H1 (cell line): ENCODE results near the gene ATG9B. TPM values are rescaled to one million over a fixed set of nuclear protein-coding genes. Genes with fewer than 3 reads are reported as not detected.

Source experiments
- CTCF ChIA-PET: fragments of 300-600 bp; sonication (Branson Sonifier 250); formaldehyde crosslinking; loops from one replicate; lab custom pipeline; 2021; ENCODE audit not compliant: partially characterized antibody; lab: Charles Lee
- POLR2A ChIA-PET: fragments of 300-600 bp; sonication (Branson Sonifier 250); formaldehyde crosslinking; loops from one replicate; lab custom pipeline; 2021; ENCODE audit warnings: inconsistent platforms; ENCODE audit not compliant: partially characterized antibody; lab: Charles Lee
- DNase-seq, 2 experiments: peaks; one replicate each; pipeline versions ENCODE4 v3.0.0 to v3.0.0-alpha.2; 2010 to 2022; ENCODE audit warnings: low spot score in 2 of 2, low read depth in 1 of 2, mixed read lengths in 1 of 2
- FAIRE-seq: peaks from 2 replicates; lab custom pipeline; 2011; peaks lifted over from hg19 to GRCh38; lab: Jason Lieb, UNC
- H2AFZ ChIP-seq: 2 replicates; pipeline ENCODE4 v1.8.1; 2012; ENCODE audit warnings: low read length, inconsistent platforms
- H2AK5ac ChIP-seq: 2 replicates; pipeline ENCODE4 v1.6.1; 2013; ENCODE audit warnings: low read depth, low read length
- H2BK120ac ChIP-seq: replicated peaks from 2 replicates; pipeline ENCODE3; 2013; ENCODE audit warnings: low read depth, low read length, inconsistent platforms
- H2BK12ac ChIP-seq: 2 replicates; pipeline ENCODE4 v1.6.1; 2013; ENCODE audit warnings: low read depth, low read length
- H2BK15ac ChIP-seq: 2 replicates; pipeline ENCODE4 v1.6.1; 2013; ENCODE audit warnings: low read length
- H2BK20ac ChIP-seq: 2 replicates; pipeline ENCODE4 v1.6.1; 2013; ENCODE audit warnings: low read length
- H2BK5ac ChIP-seq: 2 replicates; pipeline ENCODE4 v1.6.1; 2013; ENCODE audit warnings: low read depth, low read length
- H3K14ac ChIP-seq: 2 replicates; pipeline ENCODE4 v1.6.1; 2013; ENCODE audit warnings: inconsistent platforms; ENCODE audit not compliant: insufficient read length
- H3K18ac ChIP-seq: 2 replicates; pipeline ENCODE4 v1.6.1; 2013; ENCODE audit warnings: low read length; ENCODE audit errors: extremely low read depth
- H3K23ac ChIP-seq: 2 replicates; pipeline ENCODE4 v1.6.1; 2013; ENCODE audit warnings: inconsistent platforms; ENCODE audit not compliant: insufficient read length
- H3K23me2 ChIP-seq: 2 replicates; pipeline ENCODE4 v1.6.1; 2013; ENCODE audit warnings: low read depth, low read length
- H3K27ac ChIP-seq: 2 replicates; pipeline ENCODE4 v1.6.1; 2011; ENCODE audit warnings: low read depth, low read length, inconsistent platforms
- H3K27me3 ChIP-seq, 4 experiments: replicated peaks in 1 of 4; 1 replicate in 1 of 4; 2 replicates in 3 of 4; pipeline versions ENCODE4 v1.6.1 to v1.8.1; 2011 to 2013; ENCODE audit warnings: low read length in 3 of 4, mild to moderate bottlenecking in 3 of 4, inconsistent platforms in 2 of 4, mixed read lengths in 2 of 4, moderate library complexity in 1 of 4; ENCODE audit not compliant: control insufficient read depth in 3 of 4, insufficient read depth in 3 of 4; ENCODE audit errors: extremely low read depth in 1 of 4
- H3K36me3 ChIP-seq, 4 experiments: 2 replicates each; pipeline versions ENCODE4 v1.6.1 to v1.8.1; 2011 to 2013; ENCODE audit warnings: mild to moderate bottlenecking in 4 of 4, low read length in 3 of 4, moderate library complexity in 2 of 4, control low read depth in 1 of 4, inconsistent platforms in 1 of 4; ENCODE audit not compliant: insufficient read depth in 4 of 4, control insufficient read depth in 2 of 4
- H3K4ac ChIP-seq: replicated peaks from 2 replicates; pipeline ENCODE3; 2013; ENCODE audit warnings: low read length, low read depth, mixed read lengths, inconsistent platforms; ENCODE audit not compliant: insufficient read length
- H3K4me1 ChIP-seq, 4 experiments: replicated peaks in 1 of 4; 1 replicate in 1 of 4; 2 replicates in 3 of 4; pipeline versions ENCODE4 v1.6.1 to v1.8.1; 2011 to 2013; ENCODE audit warnings: low read length in 3 of 4, inconsistent platforms in 2 of 4, mixed read lengths in 1 of 4; ENCODE audit not compliant: insufficient read depth in 4 of 4, control insufficient read depth in 3 of 4
- H3K4me2 ChIP-seq, 2 experiments: 2 replicates each; pipeline versions ENCODE4 v1.6.1 to v1.8.1; 2011 to 2013; ENCODE audit warnings: low read depth in 2 of 2, low read length in 2 of 2, control low read depth in 1 of 2, inconsistent platforms in 1 of 2, mild to moderate bottlenecking in 1 of 2; ENCODE audit not compliant: insufficient read depth in 1 of 2
- H3K4me3 ChIP-seq, 4 experiments: fragments of 200-600, 300-600 bp in 1 of 4; sonication (generic), shearing (Covaris generic), sonication (Bioruptor Twin) in 1 of 4; 2 replicates each; pipeline versions ENCODE4 v1.5.1 to v1.8.1; 2011 to 2016; ENCODE audit warnings: low read length in 4 of 4, low read depth in 3 of 4, control low read depth in 2 of 4, inconsistent platforms in 2 of 4, mild to moderate bottlenecking in 2 of 4, mixed read lengths in 1 of 4, moderate library complexity in 1 of 4; ENCODE audit not compliant: insufficient read depth in 2 of 4; ENCODE audit errors: extremely low read depth in 1 of 4
- H3K56ac ChIP-seq: replicated peaks from 2 replicates; pipeline ENCODE3; 2013; ENCODE audit warnings: low read depth, mild to moderate bottlenecking, mixed read lengths, low read length, inconsistent platforms; ENCODE audit not compliant: insufficient read length
- H3K79me1 ChIP-seq: 2 replicates; pipeline ENCODE4 v1.6.1; 2013; ENCODE audit warnings: low read depth, low read length, control low read depth
- H3K79me2 ChIP-seq, 2 experiments: 2 replicates each; pipeline versions ENCODE4 v1.6.1 to v1.8.1; 2012 to 2013; ENCODE audit warnings: low read length in 2 of 2, mild to moderate bottlenecking in 2 of 2, inconsistent platforms in 1 of 2; ENCODE audit not compliant: insufficient read depth in 2 of 2, control insufficient read depth in 1 of 2
- H3K9ac ChIP-seq, 4 experiments: replicated peaks in 1 of 4; 1 replicate in 1 of 4; 2 replicates in 3 of 4; pipeline versions ENCODE4 v1.6.1 to v1.8.1; 2011 to 2013; ENCODE audit warnings: low read depth in 3 of 4, low read length in 3 of 4, control low read depth in 2 of 4, mild to moderate bottlenecking in 2 of 4, moderate library complexity in 2 of 4, inconsistent platforms in 1 of 4; ENCODE audit errors: extremely low read depth in 1 of 4
- H3K9me3 ChIP-seq, 2 experiments: 2 replicates each; pipeline versions ENCODE4 v1.6.1 to v1.8.1; 2012 to 2013; ENCODE audit warnings: mild to moderate bottlenecking in 2 of 2, moderate library complexity in 2 of 2, control low read depth in 1 of 2, inconsistent platforms in 1 of 2, low read depth in 1 of 2, low read length in 1 of 2, mixed read lengths in 1 of 2; ENCODE audit not compliant: insufficient read depth in 2 of 2
- H4K20me1 ChIP-seq, 2 experiments: replicated peaks in 1 of 2; 2 replicates each; pipeline versions ENCODE3 to v1.8.1; 2011 to 2013; ENCODE audit warnings: inconsistent platforms in 2 of 2, low read length in 2 of 2, mild to moderate bottlenecking in 1 of 2; ENCODE audit not compliant: insufficient read depth in 2 of 2, control insufficient read depth in 1 of 2
- H4K5ac ChIP-seq: 2 replicates; pipeline ENCODE4 v1.6.1; 2013; ENCODE audit warnings: low read length, low read depth, mixed read lengths, inconsistent platforms; ENCODE audit not compliant: insufficient read length
- H4K8ac ChIP-seq: 2 replicates; pipeline ENCODE4 v1.8.0; 2013; ENCODE audit warnings: mild to moderate bottlenecking, moderate library complexity, low read length, inconsistent platforms; ENCODE audit not compliant: insufficient read depth; ENCODE audit errors: extremely low read depth
- H4K91ac ChIP-seq: replicated peaks from 2 replicates; pipeline ENCODE3; 2013; ENCODE audit warnings: low read length, mixed read lengths, inconsistent platforms; ENCODE audit not compliant: insufficient read length
- BACH1 ChIP-seq: IDR thresholded peaks from 2 replicates; pipeline ENCODE4 v1.6.1; 2012; ENCODE audit warnings: low read length, improper control_type of control experiment
- BCL11A ChIP-seq, 2 experiments: IDR thresholded peaks; one replicate each; pipeline ENCODE4 v1.6.1; 2011; ENCODE audit warnings: low read depth in 2 of 2, low read length in 2 of 2, mild to moderate bottlenecking in 2 of 2
- EP300 ChIP-seq, 2 experiments: IDR thresholded peaks; 1 replicate in 1 of 2; 2 replicates in 1 of 2; pipeline ENCODE4 v1.6.1; 2011 to 2012; ENCODE audit warnings: low read depth in 2 of 2, low read length in 2 of 2, mild to moderate bottlenecking in 2 of 2, borderline replicate concordance in 1 of 2, inconsistent platforms in 1 of 2, moderate library complexity in 1 of 2
- FOSL1 ChIP-seq: IDR thresholded peaks from 2 replicates; pipeline ENCODE4 v1.6.1; 2011; ENCODE audit warnings: mild to moderate bottlenecking, low read depth, low read length, moderate library complexity; ENCODE audit not compliant: insufficient read depth
- GABPA ChIP-seq: IDR thresholded peaks from 2 replicates; pipeline ENCODE4 v1.6.1; 2011; ENCODE audit warnings: mild to moderate bottlenecking, low read length, moderate library complexity, borderline replicate concordance; ENCODE audit not compliant: insufficient read depth
- GTF2F1 ChIP-seq: IDR thresholded peaks from 2 replicates; pipeline ENCODE4 v1.6.1; 2012; ENCODE audit warnings: low read depth, low read length, improper control_type of control experiment, borderline replicate concordance
- HDAC2 ChIP-seq, 2 experiments: fragments of 300-600 bp in 1 of 2; sonication (generic) in 1 of 2; IDR thresholded peaks; 2 replicates each; pipeline ENCODE4 v1.6.1; 2011 to 2012; ENCODE audit warnings: low read depth in 2 of 2, low read length in 2 of 2, mild to moderate bottlenecking in 2 of 2, moderate library complexity in 2 of 2, borderline replicate concordance in 1 of 2, inconsistent platforms in 1 of 2
- KDM4A ChIP-seq: IDR thresholded peaks from one replicate; pipeline ENCODE4 v1.7.1; 2012; ENCODE audit warnings: low read depth, mild to moderate bottlenecking, moderate library complexity, low read length, inconsistent platforms; ENCODE audit not compliant: severe bottlenecking
- POU5F1 ChIP-seq: IDR thresholded peaks from 2 replicates; pipeline ENCODE4 v1.6.1; 2011; ENCODE audit warnings: low read depth, mild to moderate bottlenecking, low read length, moderate library complexity
- RAD21 ChIP-seq, 2 experiments: IDR thresholded peaks in 1 of 2; conservative IDR thresholded peaks in 1 of 2; 2 replicates each; pipeline ENCODE4 v1.6.1; 2011; ENCODE audit warnings: low read depth in 2 of 2, low read length in 2 of 2, improper control_type of control experiment in 1 of 2, inconsistent platforms in 1 of 2, mild to moderate bottlenecking in 1 of 2, moderate library complexity in 1 of 2
- SIRT6 ChIP-seq: IDR thresholded peaks from one replicate; pipeline ENCODE4 v1.7.1; 2012; ENCODE audit warnings: low read length, inconsistent platforms
- TAF1 ChIP-seq: IDR thresholded peaks from 2 replicates; pipeline ENCODE4 v1.6.1; 2011; ENCODE audit warnings: mild to moderate bottlenecking, low read depth, low read length
- TEAD4 ChIP-seq: IDR thresholded peaks from 2 replicates; pipeline ENCODE4 v1.6.1; 2012; ENCODE audit warnings: low read depth, low read length, inconsistent platforms, mixed read lengths
- WGBS, 2 experiments: shearing (Covaris generic) in 1 of 2; methylation state at CpG; one replicate each; pipeline versions ENCODE4 v1.1.6 to v1.1.7; 2013 to 2015; ENCODE audit warnings: low lambda C conversion rate in 2 of 2, mixed read lengths in 2 of 2, inconsistent platforms in 1 of 2, low coverage in 1 of 2, missing lambda C conversion rate in 1 of 2; ENCODE audit not compliant: insufficient replicate concordance in 2 of 2, insufficient coverage in 1 of 2, insufficient read length in 1 of 2; ENCODE audit errors: extremely low coverage in 1 of 2, missing lambda C conversion rate in 1 of 2; 5-methylcytosine and 5-hydroxymethylcytosine counted together
- polyA plus RNA-seq, 7 experiments: library from polyadenylated mRNA; depleted of rRNA in 3 of 7; stranded (reverse) in 5 of 7; unstranded in 2 of 7; fragments of >200 nt in 5 of 7; fragments of 200-250 nt in 2 of 7; gene quantifications; 1 replicate in 5 of 7; 2 replicates in 1 of 7; 4 replicates in 1 of 7; pipeline versions ENCODE4 v1.2.1 to v1.2.3, GENCODE V29; 2011 to 2013; ENCODE audit warnings: missing spikeins in 2 of 7, mixed read lengths in 2 of 7
- total RNA-seq: library from RNA; stranded (reverse); fragmentation: NEBNext Ultra II Directional; extraction: Animal tissue kit (Norgen Biotek cat#: 25700); gene quantifications from 2 replicates; pipeline ENCODE4 v1.2.1, GENCODE V29; 2021
- TF ChIP-seq, protein P1 (sequence below): IDR thresholded peaks from 2 replicates; pipeline ENCODE4 v1.6.1; 2012; ENCODE audit warnings: inconsistent platforms

The ATG9B gene
- total and polyA plus RNA-seq, 2 of the 8 experiments (the other 6 are each of a cell fraction or from before 2014, with no cell fraction given): 1.4 to 2.3 TPM

DNA sequence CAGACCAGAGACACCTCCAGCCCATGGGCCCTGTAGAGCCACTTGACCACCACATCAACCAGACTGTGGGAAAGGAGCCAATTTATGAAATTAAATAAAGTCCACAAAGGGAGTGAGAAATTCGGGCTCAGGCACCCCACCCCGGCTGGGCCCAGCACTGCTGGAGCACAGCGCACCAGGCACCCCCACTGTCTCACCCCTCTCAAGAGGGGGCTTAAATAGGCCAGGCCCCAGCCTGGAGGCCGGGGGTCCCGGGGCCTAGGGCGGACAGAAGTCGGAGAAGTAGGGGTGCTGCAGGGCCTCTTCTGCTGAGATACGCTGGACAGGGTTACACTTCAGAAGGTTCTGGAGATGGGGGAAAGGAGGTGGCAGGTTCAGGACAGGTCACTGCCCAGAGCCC, 29.5 kb upstream of the ATG9B start:
- Histone ChIP-seq H3K4me2 (no peak overlapping the region), H3K23me2 (peaks cover 14% of the 10 kb centered on the region), H3K36me3 (no peaks in the 10 kb centered on the region), H4K91ac (no peak overlapping the region), H3K14ac (no peak overlapping the region), H3K23ac (no peak overlapping the region), H3K4me1 (peaks cover 4 to 23% (median 13%) of the 10 kb centered on the region in 4 experiments), H4K20me1 (peaks cover 0 to 16% of the 10 kb centered on the region in 2 experiments), H2BK120ac (no peak overlapping the region), H2BK5ac (no peak overlapping the region), H3K79me2 (no peaks in the 10 kb centered on the region), H4K8ac (no peak overlapping the region), H2BK20ac (no peak overlapping the region), H3K9ac (no peak overlapping the region), H2AFZ (no peak overlapping the region), H3K27me3 (peaks cover 4 to 34% (median 25%) of the 10 kb centered on the region in 4 experiments), H3K56ac (no peak overlapping the region), H3K79me1 (no peaks in the 10 kb centered on the region), H2BK15ac (no peak overlapping the region), H3K18ac (no peak overlapping the region), H2BK12ac (no peak overlapping the region), H2AK5ac (no peak overlapping the region), H3K27ac (no peak overlapping the region), H3K4ac (no peak overlapping the region), H3K4me3 (no peak overlapping the region), H4K5ac (no peak overlapping the region), H3K9me3 (no peaks in the 10 kb centered on the region)
- FAIRE-seq (no peak), DNase-seq (no peak)
- POLR2A ChIA-PET: no interaction called here
- CTCF ChIA-PET: interaction anchor here (1.0 to 4.1 kb wide), 4 partner anchors 19 to 89 kb away, joined by 3 to 30 read pairs (median 7); no protein-coding TSS in a partner anchor
- 97% methylated on average over 4 of the region's 8 CpGs; no CpG with 5 or more reads in 1 of the 2 experiments for WGBS, 2 experiments
- TF ChIP-seq BACH1 (no peak), RAD21 (IDR thresholded peaks at IDR 0.05 in 1 of 2, conservative IDR thresholded peaks at IDR 0.05 in 1 of 2; ENCODE audit: low read depth in 2 of 2, low read length in 2 of 2) (no peak), KDM4A (no peak), BCL11A (IDR thresholded peaks at IDR 0.05; ENCODE audit: low read depth in 2 of 2, low read length in 2 of 2) (no peak), EP300 (IDR thresholded peaks at IDR 0.05; ENCODE audit: borderline replicate concordance in 1 of 2, low read depth in 2 of 2, low read length in 2 of 2) (no peak), TEAD4 (no peak), GTF2F1 (no peak), FOSL1 (no peak), TAF1 (no peak), GABPA (no peak), POU5F1 (no peak), SIRT6 (no peak), HDAC2 (IDR thresholded peaks at IDR 0.05; ENCODE audit: borderline replicate concordance in 1 of 2, low read depth in 2 of 2, low read length in 2 of 2) (no peak)
- TF ChIP-seq, protein P1, sequence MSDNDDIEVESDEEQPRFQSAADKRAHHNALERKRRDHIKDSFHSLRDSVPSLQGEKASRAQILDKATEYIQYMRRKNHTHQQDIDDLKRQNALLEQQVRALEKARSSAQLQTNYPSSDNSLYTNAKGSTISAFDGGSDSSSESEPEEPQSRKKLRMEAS: no peak
